H1 (cell line): ENCODE data around the gene AP2B1. TPM values are rescaled to one million over a fixed set of nuclear protein-coding genes. Genes with fewer than 3 reads are reported as not detected.

Experiments
- CTCF ChIA-PET: fragments of 300-600 bp; sonication (Branson Sonifier 250); formaldehyde crosslinking; loops from one replicate; lab custom pipeline; 2021; ENCODE audit not compliant: partially characterized antibody; lab: Charles Lee
- POLR2A ChIA-PET: fragments of 300-600 bp; sonication (Branson Sonifier 250); formaldehyde crosslinking; loops from one replicate; lab custom pipeline; 2021; ENCODE audit warnings: inconsistent platforms; ENCODE audit not compliant: partially characterized antibody; lab: Charles Lee
- DNase-seq, 2 experiments: peaks; one replicate each; pipeline versions ENCODE4 v3.0.0 to v3.0.0-alpha.2; 2010 to 2022; ENCODE audit warnings: low spot score in 2 of 2, low read depth in 1 of 2, mixed read lengths in 1 of 2
- FAIRE-seq: peaks from 2 replicates; lab custom pipeline; 2011; peaks lifted over from hg19 to GRCh38; lab: Jason Lieb, UNC
- H2AFZ ChIP-seq: 2 replicates; pipeline ENCODE4 v1.8.1; 2012; ENCODE audit warnings: low read length, inconsistent platforms
- H2AK5ac ChIP-seq: 2 replicates; pipeline ENCODE4 v1.6.1; 2013; ENCODE audit warnings: low read depth, low read length
- H2BK120ac ChIP-seq: replicated peaks from 2 replicates; pipeline ENCODE3; 2013; ENCODE audit warnings: low read depth, low read length, inconsistent platforms
- H2BK12ac ChIP-seq: 2 replicates; pipeline ENCODE4 v1.6.1; 2013; ENCODE audit warnings: low read depth, low read length
- H2BK15ac ChIP-seq: 2 replicates; pipeline ENCODE4 v1.6.1; 2013; ENCODE audit warnings: low read length
- H2BK20ac ChIP-seq: 2 replicates; pipeline ENCODE4 v1.6.1; 2013; ENCODE audit warnings: low read length
- H2BK5ac ChIP-seq: 2 replicates; pipeline ENCODE4 v1.6.1; 2013; ENCODE audit warnings: low read depth, low read length
- H3K14ac ChIP-seq: 2 replicates; pipeline ENCODE4 v1.6.1; 2013; ENCODE audit warnings: inconsistent platforms; ENCODE audit not compliant: insufficient read length
- H3K18ac ChIP-seq: 2 replicates; pipeline ENCODE4 v1.6.1; 2013; ENCODE audit warnings: low read length; ENCODE audit errors: extremely low read depth
- H3K23ac ChIP-seq: 2 replicates; pipeline ENCODE4 v1.6.1; 2013; ENCODE audit warnings: inconsistent platforms; ENCODE audit not compliant: insufficient read length
- H3K23me2 ChIP-seq: 2 replicates; pipeline ENCODE4 v1.6.1; 2013; ENCODE audit warnings: low read depth, low read length
- H3K27ac ChIP-seq: 2 replicates; pipeline ENCODE4 v1.6.1; 2011; ENCODE audit warnings: low read depth, low read length, inconsistent platforms
- H3K27me3 ChIP-seq, 4 experiments: replicated peaks in 1 of 4; 1 replicate in 1 of 4; 2 replicates in 3 of 4; pipeline versions ENCODE4 v1.6.1 to v1.8.1; 2011 to 2013; ENCODE audit warnings: low read length in 3 of 4, mild to moderate bottlenecking in 3 of 4, inconsistent platforms in 2 of 4, mixed read lengths in 2 of 4, moderate library complexity in 1 of 4; ENCODE audit not compliant: control insufficient read depth in 3 of 4, insufficient read depth in 3 of 4; ENCODE audit errors: extremely low read depth in 1 of 4
- H3K36me3 ChIP-seq, 4 experiments: 2 replicates each; pipeline versions ENCODE4 v1.6.1 to v1.8.1; 2011 to 2013; ENCODE audit warnings: mild to moderate bottlenecking in 4 of 4, low read length in 3 of 4, moderate library complexity in 2 of 4, control low read depth in 1 of 4, inconsistent platforms in 1 of 4; ENCODE audit not compliant: insufficient read depth in 4 of 4, control insufficient read depth in 2 of 4
- H3K4ac ChIP-seq: replicated peaks from 2 replicates; pipeline ENCODE3; 2013; ENCODE audit warnings: low read length, low read depth, mixed read lengths, inconsistent platforms; ENCODE audit not compliant: insufficient read length
- H3K4me1 ChIP-seq, 4 experiments: replicated peaks in 1 of 4; 1 replicate in 1 of 4; 2 replicates in 3 of 4; pipeline versions ENCODE4 v1.6.1 to v1.8.1; 2011 to 2013; ENCODE audit warnings: low read length in 3 of 4, inconsistent platforms in 2 of 4, mixed read lengths in 1 of 4; ENCODE audit not compliant: insufficient read depth in 4 of 4, control insufficient read depth in 3 of 4
- H3K4me2 ChIP-seq, 2 experiments: 2 replicates each; pipeline versions ENCODE4 v1.6.1 to v1.8.1; 2011 to 2013; ENCODE audit warnings: low read depth in 2 of 2, low read length in 2 of 2, control low read depth in 1 of 2, inconsistent platforms in 1 of 2, mild to moderate bottlenecking in 1 of 2; ENCODE audit not compliant: insufficient read depth in 1 of 2
- H3K4me3 ChIP-seq, 4 experiments: fragments of 200-600, 300-600 bp in 1 of 4; sonication (generic), shearing (Covaris generic), sonication (Bioruptor Twin) in 1 of 4; 2 replicates each; pipeline versions ENCODE4 v1.5.1 to v1.8.1; 2011 to 2016; ENCODE audit warnings: low read length in 4 of 4, low read depth in 3 of 4, control low read depth in 2 of 4, inconsistent platforms in 2 of 4, mild to moderate bottlenecking in 2 of 4, mixed read lengths in 1 of 4, moderate library complexity in 1 of 4; ENCODE audit not compliant: insufficient read depth in 2 of 4; ENCODE audit errors: extremely low read depth in 1 of 4
- H3K56ac ChIP-seq: replicated peaks from 2 replicates; pipeline ENCODE3; 2013; ENCODE audit warnings: low read depth, mild to moderate bottlenecking, mixed read lengths, low read length, inconsistent platforms; ENCODE audit not compliant: insufficient read length
- H3K79me1 ChIP-seq: 2 replicates; pipeline ENCODE4 v1.6.1; 2013; ENCODE audit warnings: low read depth, low read length, control low read depth
- H3K79me2 ChIP-seq, 2 experiments: 2 replicates each; pipeline versions ENCODE4 v1.6.1 to v1.8.1; 2012 to 2013; ENCODE audit warnings: low read length in 2 of 2, mild to moderate bottlenecking in 2 of 2, inconsistent platforms in 1 of 2; ENCODE audit not compliant: insufficient read depth in 2 of 2, control insufficient read depth in 1 of 2
- H3K9ac ChIP-seq, 4 experiments: replicated peaks in 1 of 4; 1 replicate in 1 of 4; 2 replicates in 3 of 4; pipeline versions ENCODE4 v1.6.1 to v1.8.1; 2011 to 2013; ENCODE audit warnings: low read depth in 3 of 4, low read length in 3 of 4, control low read depth in 2 of 4, mild to moderate bottlenecking in 2 of 4, moderate library complexity in 2 of 4, inconsistent platforms in 1 of 4; ENCODE audit errors: extremely low read depth in 1 of 4
- H3K9me3 ChIP-seq, 2 experiments: 2 replicates each; pipeline versions ENCODE4 v1.6.1 to v1.8.1; 2012 to 2013; ENCODE audit warnings: mild to moderate bottlenecking in 2 of 2, moderate library complexity in 2 of 2, control low read depth in 1 of 2, inconsistent platforms in 1 of 2, low read depth in 1 of 2, low read length in 1 of 2, mixed read lengths in 1 of 2; ENCODE audit not compliant: insufficient read depth in 2 of 2
- H4K20me1 ChIP-seq, 2 experiments: replicated peaks in 1 of 2; 2 replicates each; pipeline versions ENCODE3 to v1.8.1; 2011 to 2013; ENCODE audit warnings: inconsistent platforms in 2 of 2, low read length in 2 of 2, mild to moderate bottlenecking in 1 of 2; ENCODE audit not compliant: insufficient read depth in 2 of 2, control insufficient read depth in 1 of 2
- H4K5ac ChIP-seq: 2 replicates; pipeline ENCODE4 v1.6.1; 2013; ENCODE audit warnings: low read length, low read depth, mixed read lengths, inconsistent platforms; ENCODE audit not compliant: insufficient read length
- H4K8ac ChIP-seq: 2 replicates; pipeline ENCODE4 v1.8.0; 2013; ENCODE audit warnings: mild to moderate bottlenecking, moderate library complexity, low read length, inconsistent platforms; ENCODE audit not compliant: insufficient read depth; ENCODE audit errors: extremely low read depth
- H4K91ac ChIP-seq: replicated peaks from 2 replicates; pipeline ENCODE3; 2013; ENCODE audit warnings: low read length, mixed read lengths, inconsistent platforms; ENCODE audit not compliant: insufficient read length
- ATF2 ChIP-seq: IDR thresholded peaks from 2 replicates; pipeline ENCODE4 v1.6.1; 2012; ENCODE audit warnings: low read length, inconsistent platforms
- BACH1 ChIP-seq: IDR thresholded peaks from 2 replicates; pipeline ENCODE4 v1.6.1; 2012; ENCODE audit warnings: low read length, improper control_type of control experiment
- CTBP2 ChIP-seq: IDR thresholded peaks from 2 replicates; pipeline ENCODE4 v1.7.0; 2011; ENCODE audit warnings: borderline replicate concordance, mild to moderate bottlenecking, moderate library complexity, mixed read lengths, low read length; ENCODE audit not compliant: insufficient read depth, insufficient read length
- WGBS, 2 experiments: shearing (Covaris generic) in 1 of 2; methylation state at CpG; one replicate each; pipeline versions ENCODE4 v1.1.6 to v1.1.7; 2013 to 2015; ENCODE audit warnings: low lambda C conversion rate in 2 of 2, mixed read lengths in 2 of 2, inconsistent platforms in 1 of 2, low coverage in 1 of 2, missing lambda C conversion rate in 1 of 2; ENCODE audit not compliant: insufficient replicate concordance in 2 of 2, insufficient coverage in 1 of 2, insufficient read length in 1 of 2; ENCODE audit errors: extremely low coverage in 1 of 2, missing lambda C conversion rate in 1 of 2; 5-methylcytosine and 5-hydroxymethylcytosine counted together
- polyA plus RNA-seq, 7 experiments: library from polyadenylated mRNA; depleted of rRNA in 3 of 7; stranded (reverse) in 5 of 7; unstranded in 2 of 7; fragments of >200 nt in 5 of 7; fragments of 200-250 nt in 2 of 7; gene quantifications; 1 replicate in 5 of 7; 2 replicates in 1 of 7; 4 replicates in 1 of 7; pipeline versions ENCODE4 v1.2.1 to v1.2.3, GENCODE V29; 2011 to 2013; ENCODE audit warnings: missing spikeins in 2 of 7, mixed read lengths in 2 of 7
- total RNA-seq: library from RNA; stranded (reverse); fragmentation: NEBNext Ultra II Directional; extraction: Animal tissue kit (Norgen Biotek cat#: 25700); gene quantifications from 2 replicates; pipeline ENCODE4 v1.2.1, GENCODE V29; 2021

The AP2B1 gene
- total and polyA plus RNA-seq, 2 of the 8 experiments (the other 6 are each of a cell fraction or from before 2014, with no cell fraction given): 95.5 to 199 TPM

- H3K27me3 ChIP-seq: no peaks in the 10 kb centered on the region
- ChIA-PET CTCF (interaction anchor here (1.5 kb wide), 1 partner anchor 39 kb away, joined by 4 read pairs; no protein-coding TSS in a partner anchor), POLR2A (interaction anchor here (0.6 to 1.6 kb wide), 3 partner anchors 16 to 40 kb away, joined by 3 to 4 read pairs (median 3); no protein-coding TSS in a partner anchor)
- no peak overlapping the region for H2AK5ac ChIP-seq
- no peak overlapping the region for H3K14ac ChIP-seq
- DNase-seq (no peak), FAIRE-seq (no peak)
- H3K9me3 ChIP-seq: no peaks in the 10 kb centered on the region
- no peaks in the 10 kb centered on the region for H3K79me2 ChIP-seq
- no peak overlapping the region for H3K4ac ChIP-seq
- H4K20me1 ChIP-seq: peaks cover 0 to 5% of the 10 kb centered on the region in 2 experiments
- no peak overlapping the region for H4K5ac ChIP-seq
- no peak overlapping the region for H4K91ac ChIP-seq
- H3K4me3 ChIP-seq: no peak overlapping the region
- no peak overlapping the region for H3K27ac ChIP-seq
- H3K23ac ChIP-seq: no peak overlapping the region
- peaks cover 0 to 12% (median 5%) of the 10 kb centered on the region in 4 experiments; a peak in 3 of 7 replicates for H3K4me1 ChIP-seq
- H3K36me3 ChIP-seq: peaks cover 0 to 18% (median 11%) of the 10 kb centered on the region in 4 experiments; a peak in 7 of 8 replicates
- H4K8ac ChIP-seq: no peak overlapping the region
- H2BK5ac ChIP-seq: no peak overlapping the region
- no peak overlapping the region for H2AFZ ChIP-seq
- H2BK20ac ChIP-seq: no peak overlapping the region
- no peak overlapping the region for H2BK12ac ChIP-seq
- no peak overlapping the region for H3K56ac ChIP-seq
- H3K23me2 ChIP-seq: no peaks in the 10 kb centered on the region
- H3K18ac ChIP-seq: no peak overlapping the region
- no peaks in the 10 kb centered on the region for H3K79me1 ChIP-seq
- 86% methylated on average over 4 of the region's 4 CpGs; no CpG with 5 or more reads in 1 of the 2 experiments for WGBS, 2 experiments
- no peak overlapping the region for H3K9ac ChIP-seq
- H2BK15ac ChIP-seq: no peak overlapping the region
- H3K4me2 ChIP-seq: no peak overlapping the region
- no peak overlapping the region for H2BK120ac ChIP-seq
- TF ChIP-seq BACH1 (no peak), CTBP2 (no peak), ATF2 (no peak)
Measured at GRCh38 chr17:35725058-35725457, 137.9 kb downstream of the AP2B1 start.
